ENCODE results near the gene CHKA. TPM values are rescaled to one million over a fixed set of nuclear protein-coding genes. Genes with fewer than 3 reads are reported as not detected.

Gene CHKA
- total RNA-seq, 1 donor from 2014 or later = 46.7 TPM

DNA sequence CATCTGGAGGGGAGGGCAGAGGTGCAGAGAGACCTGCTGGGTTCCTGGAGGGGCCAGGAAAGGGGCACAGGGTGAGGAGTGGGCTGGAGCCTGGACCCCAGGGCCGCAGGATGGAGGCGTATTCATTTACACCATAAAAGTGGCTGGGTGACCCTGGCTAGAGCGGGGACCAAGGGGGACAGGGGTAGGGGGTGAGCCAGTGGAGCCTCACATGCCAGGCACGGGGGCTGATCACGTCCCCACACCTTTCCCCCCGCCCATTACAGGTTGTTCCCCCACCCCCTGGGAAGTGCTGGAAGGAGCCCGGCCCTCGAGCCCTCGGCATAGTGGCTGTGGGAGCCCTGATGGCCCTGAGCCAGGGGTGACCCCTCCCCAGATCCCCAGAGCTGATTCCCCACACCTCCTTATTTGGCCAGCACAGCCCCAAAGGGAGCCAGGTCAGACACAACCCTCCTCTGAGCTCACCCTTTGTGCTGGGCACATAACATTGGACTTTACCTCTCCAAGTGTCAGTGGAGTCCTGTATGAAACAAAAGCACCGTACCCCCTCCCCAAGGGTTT lies 81.6 kb downstream of the CHKA start:
- Mint-ChIP-seq H3K4me1 (ENCODE audit: unreplicated experiment) (peaks cover 7% of the 10 kb centered on the region), H3K4me3 (peak overlapping the region; percentile 80), H3K27me3 (no peaks in the 10 kb centered on the region), H3K36me3 (no peaks in the 10 kb centered on the region), H3K27ac (peak overlapping the region; percentile 82), H3K9me3 (no peaks in the 10 kb centered on the region)
- TF ChIP-seq CTCF (conservative IDR thresholded peaks at IDR 0.05) = no peak
- DNase-seq (ENCODE audit: extremely low spot score, unreplicated experiment) = no peak

GRCh38 chr11:68038718-68039525 lies 82.3 kb downstream of the CHKA start, which contains the start of gene TCIRG1:
Gene TCIRG1 (plus strand): TSS chr11:68039025. CDS start chr11:68041272, 2,247 bp downstream.
- Mint-ChIP-seq H3K36me3 (no peaks in the 10 kb centered on the region), H3K27ac (peak within 1 kb of the TSS; percentile 82), H3K4me3 (peak within 1 kb of the TSS; percentile 80), H3K4me1 (ENCODE audit: unreplicated experiment) (peaks cover 7% of the 10 kb centered on the region), H3K9me3 (no peaks in the 10 kb centered on the region), H3K27me3 (no peaks in the 10 kb centered on the region)
- DNase-seq (ENCODE audit: extremely low spot score, unreplicated experiment) = no peak
- no peak for TF ChIP-seq CTCF (conservative IDR thresholded peaks at IDR 0.05)

DNA sequence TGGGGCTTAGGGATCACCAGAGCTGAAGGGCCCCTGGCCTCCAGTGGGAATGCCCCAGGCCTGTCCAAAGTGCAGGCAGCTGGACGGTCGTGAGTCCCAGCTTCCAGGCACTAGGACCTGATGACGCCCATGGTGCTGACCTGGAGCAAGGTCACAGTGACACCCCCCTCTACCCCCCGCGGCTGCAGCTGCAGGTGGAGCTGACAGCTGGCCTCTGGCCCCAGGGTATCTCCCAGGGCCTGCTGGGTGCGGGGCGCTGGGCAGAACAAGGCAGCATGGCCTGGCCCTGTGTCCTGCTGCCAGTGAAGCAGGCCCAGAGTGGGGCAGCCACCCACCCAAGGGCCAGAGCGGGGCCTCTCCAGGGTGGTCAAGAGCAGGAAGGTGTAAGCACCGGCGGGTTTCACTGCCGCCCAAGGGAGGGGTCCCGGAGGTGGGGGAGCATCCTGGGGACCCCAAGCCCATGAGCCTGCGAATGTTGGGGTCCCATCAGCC lies 82.9 kb downstream of the CHKA start:
- H3K27ac Mint-ChIP-seq = no peak overlapping the region
- H3K36me3 Mint-ChIP-seq = no peaks in the 10 kb centered on the region
- no peaks in the 10 kb centered on the region for H3K27me3 Mint-ChIP-seq
- H3K4me1 Mint-ChIP-seq (ENCODE audit: unreplicated experiment) = peaks cover 7% of the 10 kb centered on the region
- no peak for TF ChIP-seq CTCF (conservative IDR thresholded peaks at IDR 0.05)
- H3K9me3 Mint-ChIP-seq = no peaks in the 10 kb centered on the region
- no peak for DNase-seq (ENCODE audit: extremely low spot score, unreplicated experiment)
- no peak overlapping the region for H3K4me3 Mint-ChIP-seq

DNA sequence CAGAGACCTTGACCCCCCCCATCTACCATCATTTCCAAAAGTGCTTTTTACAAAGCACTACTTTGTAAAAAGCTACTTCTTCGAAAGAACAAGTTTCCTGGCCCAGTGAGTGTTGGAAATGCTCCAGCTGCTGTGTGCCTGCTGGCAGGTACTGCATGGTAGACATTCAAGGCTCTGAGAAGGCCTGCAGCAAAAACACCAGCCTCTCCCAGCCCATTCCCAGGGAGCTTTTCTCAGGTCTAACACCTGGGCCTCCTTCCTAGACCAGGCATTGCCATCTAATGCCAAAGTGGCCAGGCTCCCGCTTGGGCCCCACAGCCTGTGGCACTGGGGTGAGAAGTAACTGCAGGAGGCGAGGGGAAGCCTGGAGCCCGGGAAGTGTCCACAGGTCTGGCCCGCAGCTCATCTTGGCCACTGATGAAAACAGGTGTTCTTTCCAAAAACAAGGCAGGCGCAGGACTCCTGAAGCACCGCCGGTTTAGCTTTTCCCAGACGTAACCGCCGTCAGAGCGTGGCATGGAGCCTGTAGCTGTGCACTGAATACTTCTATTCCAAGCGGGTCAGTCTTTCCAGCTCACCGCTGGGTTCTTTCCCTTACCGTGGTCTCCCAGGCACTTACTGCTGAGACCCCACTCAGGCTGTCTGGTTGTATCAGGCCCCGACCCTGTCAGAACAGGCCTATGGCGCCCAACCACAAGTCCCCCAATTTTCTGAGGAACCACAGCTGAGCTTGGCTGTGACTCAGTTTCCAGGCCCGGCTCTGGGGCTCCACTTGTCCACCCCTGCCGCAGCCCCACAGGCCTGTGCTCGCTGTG lies 83.6 kb downstream of the CHKA start:
- H3K4me3 Mint-ChIP-seq = peak overlapping the region; percentile 20
- H3K9me3 Mint-ChIP-seq = no peaks in the 10 kb centered on the region
- TF ChIP-seq CTCF (conservative IDR thresholded peaks at IDR 0.05) = no peak
- H3K27ac Mint-ChIP-seq = no peak overlapping the region
- H3K27me3 Mint-ChIP-seq = no peaks in the 10 kb centered on the region
- DNase-seq (ENCODE audit: extremely low spot score, unreplicated experiment) = no peak
- peaks cover 7% of the 10 kb centered on the region for H3K4me1 Mint-ChIP-seq (ENCODE audit: unreplicated experiment)
- H3K36me3 Mint-ChIP-seq = no peaks in the 10 kb centered on the region

GRCh38 chr11:68036717-68037239 lies 84.4 kb downstream of the CHKA start:
- Mint-ChIP-seq H3K4me3 (no peak overlapping the region), H3K27me3 (no peaks in the 10 kb centered on the region), H3K9me3 (no peaks in the 10 kb centered on the region), H3K27ac (no peak overlapping the region), H3K4me1 (ENCODE audit: unreplicated experiment) (peaks cover 8% of the 10 kb centered on the region), H3K36me3 (no peaks in the 10 kb centered on the region)
- DNase-seq (ENCODE audit: extremely low spot score, unreplicated experiment) = no peak
- no peak for TF ChIP-seq CTCF (conservative IDR thresholded peaks at IDR 0.05)

All from type B pancreatic cell (in vitro differentiated cells).